HG03103 (cell line): ENCODE measurements around the gene GRIK4.
"Not testable (repeated sequence)": the region's sequence is repeated elsewhere in the genome, so short reads cannot be mapped to it uniquely, and the experiment has no call there.

Experiments
- ATAC-seq: cut with Tn5 transposase; IDR thresholded peaks from one replicate; pipeline ENCODE4 v1.9.1; 2021; ENCODE audit warnings: low read depth; ENCODE audit not compliant: unreplicated experiment

The GRIK4 gene

GRCh38 chr11:120571476-120571875, 59.9 kb downstream of the GRIK4 start:
- no peak for ATAC-seq

- ATAC-seq = no peak
Observed at GRCh38 chr11:120573756-120574354, 62.3 kb downstream of the GRIK4 start.

- ATAC-seq = no peak
Observed at GRCh38 chr11:120574876-120575275, 63.3 kb downstream of the GRIK4 start.

- ATAC-seq = no peak
Observed at GRCh38 chr11:120575461-120575860, 63.9 kb downstream of the GRIK4 start.

GRCh38 chr11:120576606-120577005, 65.1 kb downstream of the GRIK4 start:
- no peak for ATAC-seq

GRCh38 chr11:120577041-120577440, 65.5 kb downstream of the GRIK4 start:
- no peak for ATAC-seq

GRCh38 chr11:120577624-120578363, 66.2 kb downstream of the GRIK4 start:
- ATAC-seq = no peak

- ATAC-seq = no peak
Observed at GRCh38 chr11:120578596-120579154, 67.1 kb downstream of the GRIK4 start.

- no peak for ATAC-seq
Observed at GRCh38 chr11:120579611-120580031, 68.1 kb downstream of the GRIK4 start.

GRCh38 chr11:120581313-120581712, 69.8 kb downstream of the GRIK4 start:
- no peak for ATAC-seq

GRCh38 chr11:120582535-120582934, 71.0 kb downstream of the GRIK4 start:
- ATAC-seq = not testable (repeated sequence)

GRCh38 chr11:120586072-120586471, 74.5 kb downstream of the GRIK4 start:
- ATAC-seq = no peak

GRCh38 chr11:120586728-120587127, 75.2 kb downstream of the GRIK4 start:
- ATAC-seq = no peak

- ATAC-seq = no peak
Observed at GRCh38 chr11:120587299-120587698, 75.8 kb downstream of the GRIK4 start.

- no peak for ATAC-seq
Observed at GRCh38 chr11:120589376-120589775, 77.8 kb downstream of the GRIK4 start.

GRCh38 chr11:120590472-120590871, 78.9 kb downstream of the GRIK4 start:
- no peak for ATAC-seq

- no peak for ATAC-seq
Observed at GRCh38 chr11:120594746-120595145, 83.2 kb downstream of the GRIK4 start.

- no peak for ATAC-seq
Observed at GRCh38 chr11:120595557-120595956, 84.0 kb downstream of the GRIK4 start.

GRCh38 chr11:120597250-120598215, 86.0 kb downstream of the GRIK4 start:
- ATAC-seq = no peak

GRCh38 chr11:120598517-120599257, 87.1 kb downstream of the GRIK4 start:
- no peak for ATAC-seq
